ENCODE results near the gene CTSD.

Gene CTSD

GRCh38 chr11:1757861-1758610 is 5.7 kb downstream of the CTSD start:
- H3K36me3 ChIP-seq (ENCODE audit: low read depth): peaks cover 65% of the 10 kb centered on the region
- H3K27ac ChIP-seq (ENCODE audit: poor library complexity, severe bottlenecking): no peak overlapping the region
- no peak for TF ChIP-seq CTCF (IDR thresholded peaks at IDR 0.05; ENCODE audit: poor library complexity, severe bottlenecking)
- peaks cover 6% of the 10 kb centered on the region for H3K4me1 ChIP-seq (ENCODE audit: insufficient read depth, poor library complexity, severe bottlenecking)
- no peaks in the 10 kb centered on the region for H3K27me3 ChIP-seq (ENCODE audit: insufficient read depth, poor library complexity, severe bottlenecking)
- no peak for DNase-seq (ENCODE audit: low spot score)
- no peaks in the 10 kb centered on the region for H3K9me3 ChIP-seq (ENCODE audit: severe bottlenecking)
- no peak overlapping the region for H3K4me3 ChIP-seq (ENCODE audit: severe bottlenecking)
- no peak for ATAC-seq (ENCODE audit: low read depth)

GRCh38 chr11:1756791-1757771 is 6.6 kb downstream of the CTSD start:
- no peak for TF ChIP-seq CTCF (IDR thresholded peaks at IDR 0.05; ENCODE audit: poor library complexity, severe bottlenecking)
- Histone ChIP-seq H3K4me3 (ENCODE audit: severe bottlenecking) (no peak overlapping the region), H3K27ac (ENCODE audit: poor library complexity, severe bottlenecking) (no peak overlapping the region), H3K27me3 (ENCODE audit: insufficient read depth, poor library complexity, severe bottlenecking) (no peaks in the 10 kb centered on the region), H3K9me3 (ENCODE audit: severe bottlenecking) (no peaks in the 10 kb centered on the region), H3K4me1 (ENCODE audit: insufficient read depth, poor library complexity, severe bottlenecking) (peaks cover 3% of the 10 kb centered on the region), H3K36me3 (ENCODE audit: low read depth) (peaks cover 64% of the 10 kb centered on the region)
- ATAC-seq (ENCODE audit: low read depth) (no peak), DNase-seq (ENCODE audit: low spot score) (no peak)

GRCh38 chr11:1755692-1756561 is 7.8 kb downstream of the CTSD start:
- DNase-seq (ENCODE audit: low spot score) (no peak), ATAC-seq (ENCODE audit: low read depth) (no peak)
- TF ChIP-seq CTCF (IDR thresholded peaks at IDR 0.05; ENCODE audit: poor library complexity, severe bottlenecking): no peak
- peaks cover 52% of the 10 kb centered on the region for H3K36me3 ChIP-seq (ENCODE audit: low read depth)
- no peaks in the 10 kb centered on the region for H3K4me1 ChIP-seq (ENCODE audit: insufficient read depth, poor library complexity, severe bottlenecking)
- no peaks in the 10 kb centered on the region for H3K27me3 ChIP-seq (ENCODE audit: insufficient read depth, poor library complexity, severe bottlenecking)
- no peak overlapping the region for H3K27ac ChIP-seq (ENCODE audit: poor library complexity, severe bottlenecking)
- H3K4me3 ChIP-seq (ENCODE audit: severe bottlenecking): no peak overlapping the region
- H3K9me3 ChIP-seq (ENCODE audit: severe bottlenecking): no peaks in the 10 kb centered on the region

- Histone ChIP-seq H3K4me3 (ENCODE audit: severe bottlenecking) (no peak overlapping the region), H3K27me3 (ENCODE audit: insufficient read depth, poor library complexity, severe bottlenecking) (no peaks in the 10 kb centered on the region), H3K36me3 (ENCODE audit: low read depth) (peaks cover 46% of the 10 kb centered on the region), H3K4me1 (ENCODE audit: insufficient read depth, poor library complexity, severe bottlenecking) (peaks cover 2% of the 10 kb centered on the region), H3K27ac (ENCODE audit: poor library complexity, severe bottlenecking) (no peak overlapping the region), H3K9me3 (ENCODE audit: severe bottlenecking) (no peaks in the 10 kb centered on the region)
- TF ChIP-seq CTCF (IDR thresholded peaks at IDR 0.05; ENCODE audit: poor library complexity, severe bottlenecking): no peak
- DNase-seq (ENCODE audit: low spot score): no peak
- ATAC-seq (ENCODE audit: low read depth): no peak
These were observed 8.4 kb downstream of the CTSD start for GRCh38 chr11:1755344-1755691.

All from RWPE2 (cell line).